GM18499 (cell line): Measurements from ENCODE around the gene KISS1R.

Experiments
- ATAC-seq: cut with Tn5 transposase; IDR thresholded peaks from one replicate; pipeline ENCODE4 v1.9.1; 2021; ENCODE audit warnings: moderate number of reproducible peaks; ENCODE audit not compliant: insufficient read depth, unreplicated experiment

KISS1R gene

GRCh38 chr19:964761-965694, 47.9 kb downstream of the KISS1R start:
- ATAC-seq: no peak

- no peak for ATAC-seq
Observed at GRCh38 chr19:966485-967088, 49.5 kb downstream of the KISS1R start.
